SW480 (cell line): ENCODE results near the gene RBFOX1.
A peak's percentile ranks its signal among the peaks of the same experiment; 100 is the strongest.

ENCODE experiments used
- DNase-seq: peaks from one replicate; pipeline ENCODE4 v3.0.0-alpha.2; 2016; ENCODE audit warnings: low spot score

Gene RBFOX1

DNA sequence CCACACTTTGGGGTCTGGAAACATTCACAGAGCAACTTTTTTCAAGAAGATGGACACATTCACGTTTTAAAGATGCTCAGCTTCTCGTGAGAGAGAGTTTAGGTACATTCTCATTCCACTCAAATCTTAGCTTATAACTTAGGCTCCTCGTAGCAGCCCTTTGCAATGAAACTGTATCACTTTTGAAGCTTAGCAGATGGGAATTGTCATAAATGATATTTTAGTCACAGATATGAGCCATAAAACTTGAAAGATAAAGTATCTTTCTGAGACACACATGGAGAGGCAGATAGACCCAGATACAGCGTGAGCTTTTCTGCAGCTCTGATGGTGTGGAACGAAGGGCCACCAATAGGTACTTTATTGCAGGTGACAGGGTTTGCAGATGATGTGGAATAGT lies 41.1 kb downstream of the RBFOX1 start:
- DNase-seq: no peak

GRCh38 chr16:7374614-7375174 lies 42.0 kb downstream of the RBFOX1 start:
- DNase-seq: no peak

GRCh38 chr16:7376227-7376626 lies 43.6 kb downstream of the RBFOX1 start:
- DNase-seq: no peak

DNA sequence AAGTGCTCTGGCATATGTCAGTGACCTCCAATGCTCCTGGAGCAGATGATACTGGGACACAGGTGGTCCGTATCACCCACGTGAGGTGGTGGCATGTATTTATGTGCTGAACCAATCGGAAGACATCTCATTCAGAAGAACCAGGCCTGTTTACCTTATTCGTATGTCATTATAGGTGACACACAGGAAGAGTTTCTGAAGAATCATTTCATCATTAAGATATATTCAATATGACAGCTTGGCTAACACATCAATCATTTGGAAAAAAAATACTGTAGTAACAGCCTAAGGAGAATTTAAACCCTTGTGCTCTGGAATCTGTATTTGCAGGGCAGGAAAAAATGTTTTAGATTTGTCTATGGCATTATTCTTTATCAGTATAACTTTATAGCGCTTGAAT lies 44.6 kb downstream of the RBFOX1 start:
- DNase-seq: no peak

DNA sequence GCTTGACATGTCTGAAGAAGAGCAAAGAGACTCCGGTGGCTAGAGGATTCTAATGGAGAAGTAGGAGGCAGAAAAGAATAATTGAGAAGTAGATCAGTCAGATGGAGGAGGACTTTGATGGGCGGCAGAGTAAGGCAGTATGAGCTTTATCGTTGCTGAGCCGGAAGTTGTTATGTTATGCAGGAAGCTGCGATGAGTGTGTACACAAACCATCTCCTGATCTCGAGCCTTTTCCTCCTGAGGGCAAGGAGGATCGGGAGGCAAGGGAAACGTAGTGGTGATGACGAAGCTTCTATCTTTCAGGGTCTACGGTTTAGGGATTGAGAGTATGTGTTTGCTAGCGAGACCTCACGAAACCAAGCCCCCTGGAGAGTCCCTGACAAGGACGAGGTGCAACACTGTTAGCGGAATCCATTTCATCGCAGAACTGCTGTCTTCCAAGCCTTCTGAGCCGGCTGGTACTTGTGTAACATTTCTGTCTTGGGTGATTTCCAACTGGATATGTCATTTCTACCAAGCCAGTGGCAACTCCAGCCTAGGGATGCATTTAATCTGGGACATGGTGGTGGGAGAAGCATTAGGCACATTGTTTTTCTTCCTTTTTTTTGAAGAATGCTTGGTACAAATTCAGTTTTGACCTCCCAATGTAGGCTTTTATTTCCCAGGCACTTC lies 45.5 kb downstream of the RBFOX1 start:
- DNase-seq: no peak

- no peak for DNase-seq
Observed at GRCh38 chr16:7380441-7380840, 47.8 kb downstream of the RBFOX1 start.

- DNase-seq: no peak
Observed at GRCh38 chr16:7380911-7381310, 48.3 kb downstream of the RBFOX1 start.

DNA sequence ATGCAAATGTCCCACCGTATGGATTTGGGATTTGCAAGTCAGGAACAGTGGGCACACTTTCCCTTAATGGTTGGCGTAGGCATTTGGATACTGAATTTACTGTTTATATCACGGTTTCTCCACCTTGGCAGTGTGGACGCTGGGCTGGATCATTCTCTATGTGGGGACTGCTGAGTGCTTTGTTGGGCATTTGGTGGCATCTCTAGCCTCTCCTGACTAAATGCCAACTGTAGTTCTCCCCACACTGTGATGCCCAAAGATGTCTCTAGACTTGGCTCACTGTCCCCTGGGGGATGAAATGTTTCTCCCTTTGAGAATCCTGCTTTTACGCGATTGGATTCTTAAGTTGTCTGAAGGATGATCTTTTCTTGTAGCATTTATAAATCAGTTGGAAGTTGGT lies 49.0 kb downstream of the RBFOX1 start:
- DNase-seq: no peak

- DNase-seq: no peak
Observed at GRCh38 chr16:7382521-7382920, 49.9 kb downstream of the RBFOX1 start.

DNA sequence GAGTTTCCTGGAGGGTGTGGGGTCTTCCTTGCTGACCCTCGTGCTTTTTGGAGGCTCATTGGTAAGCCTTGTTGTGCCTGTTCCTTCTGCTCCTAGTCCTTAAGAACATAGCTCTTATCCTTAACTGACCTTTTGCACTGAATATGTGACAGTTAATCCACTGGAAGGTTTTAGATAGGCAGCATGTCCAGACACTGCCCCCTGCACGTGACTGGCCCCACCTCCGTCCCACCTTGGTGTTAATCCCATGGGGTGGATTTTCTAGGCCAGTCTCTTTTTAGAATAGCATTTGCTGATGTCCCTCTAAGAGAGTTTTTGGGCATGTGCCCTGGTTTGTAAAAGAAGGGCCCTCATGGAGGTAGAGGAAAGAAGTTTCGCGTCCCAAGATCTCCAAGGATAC lies 58.3 kb downstream of the RBFOX1 start:
- DNase-seq: no peak

- DNase-seq: no peak
Observed at GRCh38 chr16:7391694-7392093, 59.0 kb downstream of the RBFOX1 start.

- no peak for DNase-seq
Observed at GRCh38 chr16:7392206-7392605, 59.6 kb downstream of the RBFOX1 start.

- no peak for DNase-seq
Observed at GRCh38 chr16:7393680-7394079, 61.0 kb downstream of the RBFOX1 start.

- DNase-seq: no peak
Observed at GRCh38 chr16:7394720-7395336, 62.2 kb downstream of the RBFOX1 start.

GRCh38 chr16:7397901-7398300 lies 65.3 kb downstream of the RBFOX1 start:
- DNase-seq: peak; percentile 7

GRCh38 chr16:7398536-7398935 lies 65.9 kb downstream of the RBFOX1 start:
- no peak for DNase-seq

DNA sequence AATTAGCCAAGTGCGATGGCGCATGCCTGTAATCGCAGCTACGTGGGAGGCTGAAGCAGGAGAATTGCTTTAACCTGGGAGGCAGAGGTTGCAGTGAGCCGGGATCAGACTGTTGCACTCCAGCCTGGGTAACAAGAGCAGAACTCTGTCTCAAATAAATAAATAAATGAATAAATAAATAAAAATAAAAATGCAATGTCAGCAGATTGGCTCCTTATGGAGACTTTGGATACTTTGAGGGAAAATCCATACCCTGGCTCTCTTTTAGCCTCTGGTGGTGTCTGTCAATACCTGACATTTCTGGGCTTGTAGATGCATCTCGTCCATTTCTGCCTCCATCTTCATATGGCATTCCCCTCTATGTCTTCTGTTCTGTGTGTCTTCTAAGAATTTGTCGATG lies 66.7 kb downstream of the RBFOX1 start:
- no peak for DNase-seq

DNA sequence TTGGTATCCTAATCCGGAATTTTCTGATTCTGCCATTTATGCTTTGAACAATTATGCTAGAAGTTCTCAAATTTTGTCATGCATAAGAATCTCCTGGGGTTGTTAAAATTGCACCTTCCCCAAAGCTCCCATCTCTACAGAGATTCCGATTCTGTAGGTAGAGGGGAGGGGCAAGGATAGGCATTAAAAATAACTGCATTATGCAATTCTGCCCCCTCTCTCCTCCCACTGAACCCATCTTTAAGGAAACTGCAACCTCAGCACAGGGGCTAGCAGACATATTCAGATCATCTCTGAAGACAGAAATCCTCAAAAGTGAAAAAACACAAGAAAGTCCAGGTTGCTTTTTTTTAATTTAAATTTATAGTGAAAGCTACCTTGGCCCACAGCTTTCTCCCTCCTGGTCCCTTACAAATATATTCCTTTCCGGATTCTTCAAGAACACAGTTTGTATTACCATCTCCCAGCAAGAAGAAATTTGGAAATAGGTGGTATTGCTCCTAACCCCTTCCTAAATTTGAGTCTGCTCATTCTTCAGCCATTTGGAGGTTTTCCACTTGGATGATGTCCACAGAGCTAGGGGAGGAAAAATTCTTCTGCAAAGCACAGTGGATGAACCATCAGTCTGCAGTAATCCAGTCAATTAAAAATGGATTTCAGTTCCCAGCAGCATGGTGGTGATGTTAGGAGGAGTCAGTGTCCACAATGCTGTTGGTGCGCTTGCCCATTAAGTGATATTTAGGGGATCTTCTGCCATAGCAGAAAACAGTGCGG lies 67.7 kb downstream of the RBFOX1 start:
- no peak for DNase-seq

DNA sequence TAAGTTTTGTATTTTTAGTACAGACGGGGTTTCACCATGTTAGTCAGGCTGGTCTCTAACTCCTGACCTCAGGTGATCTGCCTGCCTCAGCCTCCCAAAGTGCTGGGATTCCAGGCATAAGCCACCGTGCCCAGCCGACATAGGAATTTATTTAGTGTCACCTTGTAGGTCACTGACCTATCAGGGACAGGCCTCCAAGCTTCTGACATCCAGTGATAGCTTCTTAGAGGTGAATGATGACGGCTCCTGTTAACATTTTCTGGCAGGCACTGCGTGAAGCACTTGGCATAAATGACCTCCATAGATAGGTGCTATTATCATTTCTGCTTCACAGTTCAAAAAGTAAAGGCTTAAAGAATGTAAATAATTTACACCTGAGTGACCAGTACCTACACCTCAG lies 71.6 kb downstream of the RBFOX1 start:
- DNase-seq: no peak

DNA sequence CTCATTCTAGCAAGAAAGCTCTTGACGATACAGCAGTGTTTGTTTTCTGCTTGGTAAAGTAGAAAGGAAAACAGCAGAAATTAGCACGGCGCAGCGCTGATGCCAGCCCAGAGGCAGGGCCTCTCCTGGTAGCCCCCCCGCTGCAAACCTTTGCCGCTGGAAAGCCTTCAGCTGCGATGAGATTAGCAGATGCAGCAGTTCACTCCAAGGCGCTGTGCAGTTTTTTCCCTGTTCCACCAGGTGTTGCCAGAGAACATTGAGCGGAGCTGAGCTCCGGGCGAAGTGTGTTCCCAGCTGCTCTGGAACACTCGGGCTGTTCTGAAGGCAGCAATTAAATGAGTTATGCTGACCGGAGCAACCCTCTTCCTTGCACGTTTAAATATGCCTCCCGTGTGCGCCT lies 72.5 kb downstream of the RBFOX1 start:
- no peak for DNase-seq

GRCh38 chr16:7408700-7409365 lies 76.2 kb downstream of the RBFOX1 start:
- peak; percentile 3 for DNase-seq

DNA sequence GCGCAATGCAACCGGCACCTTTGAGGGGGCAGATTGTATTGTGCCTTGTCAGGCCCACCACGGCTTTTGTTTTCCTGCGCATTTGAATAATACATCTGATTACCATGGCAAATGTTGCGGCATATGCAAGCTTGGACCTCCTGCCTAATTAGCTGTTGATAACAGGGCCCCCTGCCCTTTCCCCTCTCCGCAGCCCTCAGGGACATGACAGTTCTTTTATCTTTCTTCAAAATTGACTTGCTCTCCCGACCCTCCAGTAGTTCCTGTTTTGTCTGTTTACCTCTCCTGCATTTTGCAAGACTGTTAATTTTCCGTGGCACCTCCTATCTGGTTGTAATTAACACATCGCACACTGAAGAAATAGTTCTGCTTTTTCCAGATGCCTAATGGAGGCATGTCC lies 86.8 kb downstream of the RBFOX1 start:
- no peak for DNase-seq

- no peak for DNase-seq
Observed at GRCh38 chr16:7420079-7420478, 87.4 kb downstream of the RBFOX1 start.
